ENCODE data around the gene ARAP1.
A peak's percentile ranks its signal among the peaks of the same experiment; 100 is the strongest.

Gene ARAP1

GRCh38 chr11:72722050-72722748, 30.0 kb downstream of the ARAP1 start:
- peak; percentile 37 for TF ChIP-seq POLR2A (IDR thresholded peaks at IDR 0.05; ENCODE audit: extremely low read depth, insufficient read length)
- TF ChIP-seq MAX (IDR thresholded peaks at IDR 0.05; ENCODE audit: low read depth, low read length): peak; percentile 31; the same call in 1 of the 2 replicates
- no peak; the same call in 1 of the 2 replicates for TF ChIP-seq MYC (IDR thresholded peaks at IDR 0.05; ENCODE audit: low read depth, low read length)
- no peak for TF ChIP-seq CTCF (IDR thresholded peaks at IDR 0.05; ENCODE audit: low read depth, low read length)
- peak overlapping the region; percentile 93 for H3K4me3 ChIP-seq (ENCODE audit: low read depth, low read length)
- peak; percentile 96 for DNase-seq (ENCODE audit: low read depth)

DNA sequence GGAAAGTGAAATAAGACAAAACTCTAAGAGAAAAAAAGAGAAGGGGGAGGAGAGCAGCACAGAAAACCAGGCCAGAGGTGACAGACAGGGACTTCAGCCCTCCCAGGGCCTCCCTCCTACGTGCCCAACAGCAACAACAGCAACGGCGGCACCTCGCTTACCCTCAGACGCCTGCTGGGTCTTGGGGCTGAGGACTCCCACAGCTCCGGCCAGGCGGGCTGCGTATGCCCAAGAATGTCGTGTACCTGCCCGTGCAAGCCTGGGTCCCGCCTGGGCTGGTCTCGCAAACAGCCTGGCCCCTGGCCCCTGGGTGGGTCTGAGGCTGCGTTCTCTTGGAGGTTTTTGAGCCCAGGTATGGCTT, 30.5 kb downstream of the ARAP1 start:
- H3K4me3 ChIP-seq (ENCODE audit: low read depth, low read length): peak overlapping the region; percentile 93
- peak; percentile 71 for DNase-seq (ENCODE audit: low read depth)
- TF ChIP-seq MAX (IDR thresholded peaks at IDR 0.05; ENCODE audit: low read depth, low read length) (no peak), CTCF (IDR thresholded peaks at IDR 0.05; ENCODE audit: low read depth, low read length) (no peak), POLR2A (IDR thresholded peaks at IDR 0.05; ENCODE audit: extremely low read depth, insufficient read length) (no peak)

DNA sequence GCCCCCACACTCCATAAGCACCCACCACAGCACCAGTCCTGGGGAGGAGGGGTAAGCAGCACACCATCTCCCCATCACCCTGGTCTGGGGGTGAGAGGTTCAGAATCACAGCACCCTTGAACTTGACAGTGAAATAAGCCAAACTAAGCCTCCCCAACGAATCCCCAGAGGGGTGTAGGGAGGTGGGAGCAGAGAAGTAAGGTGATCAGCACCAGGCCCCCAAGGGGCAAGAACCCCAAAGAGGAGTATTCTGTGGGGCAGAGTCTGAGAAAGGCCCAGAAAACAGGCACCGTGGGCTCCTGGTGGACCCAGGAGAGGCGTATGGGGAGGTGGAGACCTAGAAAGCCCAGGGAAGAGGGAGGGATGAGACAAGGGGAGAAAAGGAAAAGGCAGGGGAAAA, 30.9 kb downstream of the ARAP1 start:
- peak overlapping the region; percentile 93 for H3K4me3 ChIP-seq (ENCODE audit: low read depth, low read length)
- TF ChIP-seq POLR2A (IDR thresholded peaks at IDR 0.05; ENCODE audit: extremely low read depth, insufficient read length) (no peak), MYC (IDR thresholded peaks at IDR 0.05; ENCODE audit: low read depth, low read length) (no peak), MAX (IDR thresholded peaks at IDR 0.05; ENCODE audit: low read depth, low read length) (no peak), CTCF (IDR thresholded peaks at IDR 0.05; ENCODE audit: low read depth, low read length) (no peak)
- DNase-seq (ENCODE audit: low read depth): no peak

DNA sequence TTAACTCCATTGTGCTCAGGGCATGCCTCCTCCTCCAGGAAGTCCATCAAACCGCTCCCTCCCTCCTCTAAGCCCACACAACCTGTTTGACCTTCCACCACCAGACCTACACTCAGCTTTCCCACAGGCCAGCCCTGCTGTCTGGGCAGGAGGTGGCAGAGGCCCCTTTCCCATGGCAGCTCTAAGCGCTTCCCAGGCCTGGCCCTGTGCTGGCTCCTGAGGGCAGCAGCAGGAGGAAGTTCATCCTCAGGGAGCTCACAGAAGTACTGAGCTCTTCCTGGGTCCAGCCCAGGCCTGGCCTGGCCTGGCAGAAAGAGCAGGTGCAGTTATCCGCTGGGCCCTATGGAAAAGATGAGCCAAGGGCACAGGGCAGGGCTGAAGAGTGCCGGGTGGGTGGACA, 31.4 kb downstream of the ARAP1 start:
- TF ChIP-seq MAX (IDR thresholded peaks at IDR 0.05; ENCODE audit: low read depth, low read length): no peak
- TF ChIP-seq CTCF (IDR thresholded peaks at IDR 0.05; ENCODE audit: low read depth, low read length): no peak
- no peak for TF ChIP-seq POLR2A (IDR thresholded peaks at IDR 0.05; ENCODE audit: extremely low read depth, insufficient read length)
- TF ChIP-seq MYC (IDR thresholded peaks at IDR 0.05; ENCODE audit: low read depth, low read length): no peak
- no peak for DNase-seq (ENCODE audit: low read depth)
- peak overlapping the region; percentile 93 for H3K4me3 ChIP-seq (ENCODE audit: low read depth, low read length)

DNA sequence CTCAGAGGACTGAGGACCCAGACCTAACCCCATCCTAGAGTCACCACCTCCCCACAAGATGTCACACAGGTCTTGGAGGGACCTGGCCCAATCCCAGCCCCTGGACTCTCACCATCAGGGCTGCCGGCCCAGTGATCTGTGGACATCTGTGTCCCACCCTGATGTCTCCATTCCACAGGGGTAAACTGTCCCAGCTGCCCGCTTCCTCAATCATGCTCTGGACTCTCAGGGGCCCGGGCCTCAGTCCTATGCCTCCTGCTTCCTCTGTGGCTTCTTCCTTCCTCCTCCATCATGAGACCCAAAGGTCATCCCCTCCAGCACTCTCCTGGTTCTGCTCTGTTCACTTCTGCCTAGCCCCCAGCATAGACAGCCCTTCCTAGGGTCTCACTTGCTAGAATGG, 32.2 kb downstream of the ARAP1 start:
- TF ChIP-seq MYC (IDR thresholded peaks at IDR 0.05; ENCODE audit: low read depth, low read length): no peak
- TF ChIP-seq POLR2A (IDR thresholded peaks at IDR 0.05; ENCODE audit: extremely low read depth, insufficient read length): no peak
- no peak for TF ChIP-seq MAX (IDR thresholded peaks at IDR 0.05; ENCODE audit: low read depth, low read length)
- TF ChIP-seq CTCF (IDR thresholded peaks at IDR 0.05; ENCODE audit: low read depth, low read length): no peak
- DNase-seq (ENCODE audit: low read depth): peak; percentile 42
- peak overlapping the region; percentile 93 for H3K4me3 ChIP-seq (ENCODE audit: low read depth, low read length)
